ENCODE results near the gene LIPT2.

Gene LIPT2

GRCh38 chr11:74450318-74450717, 43.2 kb downstream of the LIPT2 start:
- H3K4me3 ChIP-seq (ENCODE audit: low read length): no peak overlapping the region
- no peak for DNase-seq (ENCODE audit: low read depth)
- no peak for TF ChIP-seq CTCF (IDR thresholded peaks at IDR 0.05; ENCODE audit: insufficient read depth, low read depth, low read length, missing control alignments)

GRCh38 chr11:74449369-74449931, 44.1 kb downstream of the LIPT2 start:
- peak; percentile 73 for TF ChIP-seq CTCF (IDR thresholded peaks at IDR 0.05; ENCODE audit: insufficient read depth, low read depth, low read length, missing control alignments)
- DNase-seq (ENCODE audit: low read depth): peak; percentile 76
- no peak overlapping the region for H3K4me3 ChIP-seq (ENCODE audit: low read length)

GRCh38 chr11:74447720-74448119, 45.8 kb downstream of the LIPT2 start:
- TF ChIP-seq CTCF (IDR thresholded peaks at IDR 0.05; ENCODE audit: insufficient read depth, low read depth, low read length, missing control alignments): no peak
- DNase-seq (ENCODE audit: low read depth): no peak

GRCh38 chr11:74446532-74446938, 47.0 kb downstream of the LIPT2 start:
- TF ChIP-seq CTCF (IDR thresholded peaks at IDR 0.05; ENCODE audit: insufficient read depth, low read depth, low read length, missing control alignments): no peak
- no peak overlapping the region for H3K4me3 ChIP-seq (ENCODE audit: low read length)
- DNase-seq (ENCODE audit: low read depth): no peak

More at GRCh38 chr11:74447720-74448119, 45.8 kb downstream of the LIPT2 start:
- H3K4me3 ChIP-seq (ENCODE audit: low read length): no peak overlapping the region

- TF ChIP-seq CTCF (IDR thresholded peaks at IDR 0.05; ENCODE audit: insufficient read depth, low read depth, low read length, missing control alignments): no peak
- H3K4me3 ChIP-seq (ENCODE audit: low read length): no peak overlapping the region
- DNase-seq (ENCODE audit: low read depth): no peak
These were observed 49.2 kb downstream of the LIPT2 start for GRCh38 chr11:74444173-74444826.

- peak; percentile 66 for TF ChIP-seq CTCF (IDR thresholded peaks at IDR 0.05; ENCODE audit: insufficient read depth, low read depth, low read length, missing control alignments)
- DNase-seq (ENCODE audit: low read depth): peak; percentile 78
These were observed 50.3 kb downstream of the LIPT2 start for GRCh38 chr11:74443071-74443864.

More at GRCh38 chr11:74443071-74443864, 50.3 kb downstream of the LIPT2 start:
- H3K4me3 ChIP-seq (ENCODE audit: low read length): no peak overlapping the region
